PFSK-1 (cell line): Measurements from ENCODE around the gene RPLP2.

ENCODE experiments used
- FOXP2 ChIP-seq: optimal IDR thresholded peaks from 2 replicates; pipeline ENCODE3; 2011; ENCODE audit warnings: borderline replicate concordance, control low read depth, inconsistent platforms; ENCODE audit not compliant: insufficient read depth; ENCODE audit errors: extremely low read length, extremely low read depth
- POLR2AphosphoS5 ChIP-seq: IDR thresholded peaks from 2 replicates; pipeline ENCODE4 v1.6.1; 2012; ENCODE audit warnings: low read depth, mild to moderate bottlenecking, control low read depth, low read length, moderate library complexity
- SIN3A ChIP-seq: IDR thresholded peaks from 2 replicates; pipeline ENCODE4 v1.6.1; 2012; ENCODE audit warnings: mild to moderate bottlenecking, low read length, moderate library complexity, borderline replicate concordance; ENCODE audit not compliant: insufficient read depth
- TAF1 ChIP-seq: IDR thresholded peaks from 2 replicates; pipeline ENCODE4 v1.6.1; 2012; ENCODE audit warnings: low read length, control low read depth, borderline replicate concordance; ENCODE audit not compliant: insufficient read depth

DNA sequence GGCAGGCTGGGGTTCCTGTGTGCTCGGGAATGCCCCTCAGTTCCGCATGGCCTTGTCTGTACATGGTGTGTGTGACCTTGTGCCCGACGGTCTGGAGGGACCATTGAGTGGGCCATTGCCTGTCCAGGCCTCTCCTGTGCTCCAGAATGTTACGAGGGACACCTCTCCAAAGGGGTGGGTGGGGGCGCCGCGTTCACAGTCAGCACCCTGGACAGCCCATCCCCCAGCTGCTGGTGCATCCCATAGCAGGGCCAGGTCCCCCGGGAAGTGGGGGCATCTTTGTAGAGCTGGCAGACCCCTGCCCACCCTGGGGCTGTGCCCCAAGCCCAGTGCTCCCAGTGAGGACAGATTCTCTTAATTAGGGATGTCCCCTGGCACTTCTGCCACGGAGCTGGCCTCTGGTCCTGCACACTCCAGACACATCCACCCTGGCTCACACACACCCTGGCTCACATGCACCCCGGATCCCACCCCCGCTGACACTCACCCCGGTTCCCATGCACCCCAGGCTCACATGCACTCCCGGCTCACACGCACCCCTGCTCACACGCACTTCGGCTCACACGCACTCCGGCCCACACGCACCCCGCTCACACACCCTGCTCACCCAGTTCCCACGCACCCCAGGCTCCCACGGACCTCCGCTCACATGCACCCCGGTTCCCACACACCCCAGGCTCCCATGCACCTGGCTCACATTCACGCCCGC is 48.4 kb downstream of the RPLP2 start:
- TF ChIP-seq POLR2AphosphoS5 (no peak), SIN3A (no peak), TAF1 (no peak), FOXP2 (no peak)
